ENCODE data around the gene TASP1.
A peak's percentile ranks its signal among the peaks of the same experiment; 100 is the strongest.

The TASP1 gene

DNA sequence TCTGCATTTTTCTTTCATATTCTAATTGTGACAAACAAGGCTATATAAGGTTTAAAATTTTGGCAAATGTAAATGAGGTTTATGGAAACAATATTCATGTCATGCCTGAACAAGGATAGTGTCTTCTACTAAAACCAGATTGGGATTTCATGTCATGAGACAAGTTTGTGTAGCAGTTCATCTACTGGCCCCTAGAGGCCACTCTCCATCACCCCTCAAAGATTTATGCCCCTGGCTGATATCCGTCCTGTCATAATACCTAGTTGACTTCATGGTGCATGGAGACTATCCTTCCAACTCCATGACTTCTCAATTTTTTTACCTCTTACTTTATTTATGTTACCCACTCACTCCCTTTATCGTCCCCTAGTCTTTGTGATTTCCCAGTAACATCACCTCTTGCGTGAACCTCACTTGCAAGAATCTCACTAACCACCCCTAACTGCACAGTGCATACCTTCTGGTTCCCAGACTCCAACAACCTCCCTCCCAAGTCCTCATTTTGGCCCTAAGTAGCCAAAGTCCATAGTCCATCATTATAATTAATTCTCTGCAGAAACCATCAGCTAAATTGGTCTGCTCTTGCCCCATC lies 179.8 kb downstream of the TASP1 start:
- H4K20me1 ChIP-seq (ENCODE audit: insufficient read depth, low read length), result peaks cover 3% of the 10 kb centered on the region; the same call in 1 of the 2 replicates
- no peak overlapping the region for H2AFZ ChIP-seq (ENCODE audit: low read depth, low read length)
- no peaks in the 10 kb centered on the region for H3K36me3 ChIP-seq (replicated peaks; ENCODE audit: low read depth, low read length)
- TF ChIP-seq, protein P1, sequence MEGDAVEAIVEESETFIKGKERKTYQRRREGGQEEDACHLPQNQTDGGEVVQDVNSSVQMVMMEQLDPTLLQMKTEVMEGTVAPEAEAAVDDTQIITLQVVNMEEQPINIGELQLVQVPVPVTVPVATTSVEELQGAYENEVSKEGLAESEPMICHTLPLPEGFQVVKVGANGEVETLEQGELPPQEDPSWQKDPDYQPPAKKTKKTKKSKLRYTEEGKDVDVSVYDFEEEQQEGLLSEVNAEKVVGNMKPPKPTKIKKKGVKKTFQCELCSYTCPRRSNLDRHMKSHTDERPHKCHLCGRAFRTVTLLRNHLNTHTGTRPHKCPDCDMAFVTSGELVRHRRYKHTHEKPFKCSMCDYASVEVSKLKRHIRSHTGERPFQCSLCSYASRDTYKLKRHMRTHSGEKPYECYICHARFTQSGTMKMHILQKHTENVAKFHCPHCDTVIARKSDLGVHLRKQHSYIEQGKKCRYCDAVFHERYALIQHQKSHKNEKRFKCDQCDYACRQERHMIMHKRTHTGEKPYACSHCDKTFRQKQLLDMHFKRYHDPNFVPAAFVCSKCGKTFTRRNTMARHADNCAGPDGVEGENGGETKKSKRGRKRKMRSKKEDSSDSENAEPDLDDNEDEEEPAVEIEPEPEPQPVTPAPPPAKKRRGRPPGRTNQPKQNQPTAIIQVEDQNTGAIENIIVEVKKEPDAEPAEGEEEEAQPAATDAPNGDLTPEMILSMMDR (IDR thresholded peaks at IDR 0.05; ENCODE audit: low read depth, low read length), result peak; percentile 93
- TF ChIP-seq EZH2phosphoT487 (IDR thresholded peaks at IDR 0.05; ENCODE audit: low read depth), result no peak
- no peak overlapping the region for H3K9ac ChIP-seq (ENCODE audit: low read length)
- no peaks in the 10 kb centered on the region for H3K4me1 ChIP-seq (ENCODE audit: low read length)
- no peaks in the 10 kb centered on the region for H3K9me3 ChIP-seq (ENCODE audit: insufficient read depth, low read length)
- H3K27ac ChIP-seq (ENCODE audit: low read length), result no peak overlapping the region
- no peaks in the 10 kb centered on the region for H3K79me2 ChIP-seq (ENCODE audit: low read length)
- no peak overlapping the region for H3K4me2 ChIP-seq (ENCODE audit: low read length)
- H3K4me3 ChIP-seq (ENCODE audit: low read length), result no peak overlapping the region
- no peaks in the 10 kb centered on the region for H3K27me3 ChIP-seq (ENCODE audit: low read depth, low read length)

DNA sequence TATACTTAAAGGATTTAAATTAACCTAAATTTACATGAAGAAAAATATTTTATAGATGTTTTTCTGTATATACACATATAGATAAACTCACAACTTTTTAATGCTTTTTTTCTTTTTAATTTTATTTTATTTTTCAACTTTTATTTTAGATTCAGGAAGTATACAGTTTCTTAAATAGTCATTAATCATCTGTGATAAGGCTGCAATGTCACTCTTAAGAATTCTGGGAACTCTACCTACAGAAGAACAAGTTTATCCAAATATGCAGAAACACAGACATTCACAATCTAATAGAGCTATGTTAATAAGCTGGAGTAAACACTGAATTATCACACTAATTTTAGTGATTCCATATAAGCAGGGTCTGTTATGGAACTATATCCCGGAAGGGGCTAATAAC lies 181.2 kb downstream of the TASP1 start:
- H3K4me3 ChIP-seq (ENCODE audit: low read length), result no peak overlapping the region
- TF ChIP-seq, protein P1 (IDR thresholded peaks at IDR 0.05; ENCODE audit: low read depth, low read length), result no peak
- TF ChIP-seq EZH2phosphoT487 (IDR thresholded peaks at IDR 0.05; ENCODE audit: low read depth), result no peak
- H4K20me1 ChIP-seq (ENCODE audit: insufficient read depth, low read length), result peaks cover 3% of the 10 kb centered on the region; the same call in 1 of the 2 replicates
- no peak overlapping the region for H3K9ac ChIP-seq (ENCODE audit: low read length)
- no peak overlapping the region for H3K4me2 ChIP-seq (ENCODE audit: low read length)
- no peaks in the 10 kb centered on the region for H3K36me3 ChIP-seq (replicated peaks; ENCODE audit: low read depth, low read length)
- H3K27me3 ChIP-seq (ENCODE audit: low read depth, low read length), result no peaks in the 10 kb centered on the region
- H2AFZ ChIP-seq (ENCODE audit: low read depth, low read length), result no peak overlapping the region
- no peaks in the 10 kb centered on the region for H3K79me2 ChIP-seq (ENCODE audit: low read length)
- no peaks in the 10 kb centered on the region for H3K4me1 ChIP-seq (ENCODE audit: low read length)
- H3K9me3 ChIP-seq (ENCODE audit: insufficient read depth, low read length), result no peaks in the 10 kb centered on the region
- H3K27ac ChIP-seq (ENCODE audit: low read length), result no peak overlapping the region

DNA sequence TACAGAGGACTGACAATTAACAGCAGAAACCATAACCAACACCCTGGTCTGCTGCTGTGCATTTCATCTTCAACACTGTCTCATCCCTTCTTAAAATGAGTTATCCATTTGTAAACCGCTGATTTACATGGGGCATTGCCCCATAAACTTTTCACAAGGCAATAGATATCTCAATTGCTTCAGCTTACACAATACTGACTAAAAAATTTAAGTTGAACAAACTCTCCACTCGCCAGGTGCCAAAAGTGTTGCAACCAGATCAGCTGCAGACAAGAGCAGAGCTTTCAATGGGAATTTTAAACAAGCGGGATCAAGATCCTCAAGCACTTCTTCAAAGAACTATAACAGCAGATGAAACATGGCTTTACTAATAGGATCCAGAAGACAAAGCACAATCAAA lies 183.0 kb downstream of the TASP1 start:
- Histone ChIP-seq H3K79me2 (ENCODE audit: low read length) (no peaks in the 10 kb centered on the region), H4K20me1 (ENCODE audit: insufficient read depth, low read length) (peaks cover 3% of the 10 kb centered on the region; the same call in 1 of the 2 replicates)
- TF ChIP-seq, protein P1 (IDR thresholded peaks at IDR 0.05; ENCODE audit: low read depth, low read length), result no peak
- no peak for TF ChIP-seq EZH2phosphoT487 (IDR thresholded peaks at IDR 0.05; ENCODE audit: low read depth)

DNA sequence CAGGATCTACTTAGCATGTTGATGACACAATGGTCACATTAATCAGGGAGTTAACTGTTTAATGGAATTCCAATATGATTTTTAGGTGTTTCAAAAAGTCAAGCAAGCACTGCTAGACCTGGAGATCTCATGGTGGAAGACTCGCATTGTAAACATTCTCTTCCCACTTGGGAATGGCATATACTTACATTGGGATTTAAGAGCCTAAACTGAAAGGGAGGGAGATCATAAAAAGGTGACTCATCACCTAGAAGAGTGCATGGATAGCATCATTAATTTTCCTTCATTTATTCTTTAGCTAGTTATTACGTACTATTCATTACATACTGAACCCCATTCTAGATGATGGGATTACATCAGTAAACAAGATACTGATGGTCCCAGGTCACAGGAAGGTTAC lies 185.4 kb downstream of the TASP1 start:
- TF ChIP-seq, protein P1 (IDR thresholded peaks at IDR 0.05; ENCODE audit: low read depth, low read length), result no peak
- no peak for TF ChIP-seq EZH2phosphoT487 (IDR thresholded peaks at IDR 0.05; ENCODE audit: low read depth)
- Histone ChIP-seq H4K20me1 (ENCODE audit: insufficient read depth, low read length) (no peaks in the 10 kb centered on the region), H3K9me3 (ENCODE audit: insufficient read depth, low read length) (no peaks in the 10 kb centered on the region), H3K79me2 (ENCODE audit: low read length) (no peaks in the 10 kb centered on the region), H3K36me3 (replicated peaks; ENCODE audit: low read depth, low read length) (no peaks in the 10 kb centered on the region), H3K4me2 (ENCODE audit: low read length) (no peak overlapping the region), H3K4me1 (ENCODE audit: low read length) (peaks cover 4% of the 10 kb centered on the region; the same call in 1 of the 2 replicates), H3K9ac (ENCODE audit: low read length) (no peak overlapping the region), H3K27me3 (ENCODE audit: low read depth, low read length) (no peaks in the 10 kb centered on the region), H3K27ac (ENCODE audit: low read length) (no peak overlapping the region), H3K4me3 (ENCODE audit: low read length) (no peak overlapping the region), H2AFZ (ENCODE audit: low read depth, low read length) (no peak overlapping the region)

More for the DNA sequence above, 183.0 kb downstream of the TASP1 start:
- Histone ChIP-seq H3K27ac (ENCODE audit: low read length) (no peak overlapping the region), H3K36me3 (replicated peaks; ENCODE audit: low read depth, low read length) (no peaks in the 10 kb centered on the region), H3K9me3 (ENCODE audit: insufficient read depth, low read length) (no peaks in the 10 kb centered on the region), H3K9ac (ENCODE audit: low read length) (no peak overlapping the region), H2AFZ (ENCODE audit: low read depth, low read length) (no peak overlapping the region), H3K4me2 (ENCODE audit: low read length) (no peak overlapping the region), H3K4me3 (ENCODE audit: low read length) (no peak overlapping the region), H3K27me3 (ENCODE audit: low read depth, low read length) (no peaks in the 10 kb centered on the region), H3K4me1 (ENCODE audit: low read length) (peaks cover 4% of the 10 kb centered on the region; the same call in 1 of the 2 replicates)

Data from OCI-LY3 (cell line).